ENCODE results near the gene PRKG2. TPM values are rescaled to one million over a fixed set of nuclear protein-coding genes. Genes with fewer than 3 reads are reported as not detected.

Gene PRKG2
- total and polyA plus RNA-seq, 7 experiments from 2014 or later: 0.19 to 3.4 (median 1.5) TPM

DNA sequence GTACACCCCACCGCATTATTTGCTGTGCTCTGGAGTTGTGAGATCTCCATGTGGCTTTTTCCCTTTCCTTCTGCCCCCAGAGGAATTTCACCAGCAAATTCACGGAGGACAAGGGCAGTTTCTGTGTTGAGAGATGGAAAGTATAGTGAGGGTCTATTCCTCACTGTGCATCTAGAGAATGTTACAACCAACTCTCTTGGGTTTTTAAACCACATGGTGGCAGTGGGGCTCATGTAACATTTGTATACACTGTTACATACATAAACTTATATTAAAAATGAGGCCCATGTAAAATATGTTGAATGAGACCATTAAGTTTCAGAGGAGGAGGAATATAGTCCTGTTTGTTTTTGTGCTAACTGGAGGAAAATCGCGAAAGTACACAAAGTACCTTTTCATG, 909 bp upstream of the PRKG2 start:
- Histone ChIP-seq H3K9me3 (ENCODE audit: control insufficient read depth in 2 of 3, low read length in 3 of 3) (no peaks in the 10 kb centered on the region), H3K36me3 (ENCODE audit: control insufficient read depth in 2 of 3, insufficient read depth in 3 of 3, low read length in 3 of 3) (no peaks in the 10 kb centered on the region), H3K4me1 (ENCODE audit: control insufficient read depth in 2 of 2, insufficient read depth in 2 of 2, low read length in 2 of 2) (no peaks in the 10 kb centered on the region), H3K4me3 (ENCODE audit: low read length) (no peak overlapping the region), H3K27me3 (ENCODE audit: control insufficient read depth in 2 of 2, insufficient read depth in 2 of 2, low read length in 2 of 2) (peaks cover 0 to 11% of the 10 kb centered on the region in 2 donors), H3K27ac (ENCODE audit: low read depth, low read length) (no peak overlapping the region)
- peak overlapping the region in 9 of 10 donors; percentile 27 to 74 (median 61) for H3K4me3 Mint-ChIP-seq
- intact Hi-C loops (cut with micrococcal nuclease): no loop called here
- ATAC-seq: no peak
- H3K4me1 Mint-ChIP-seq: peaks cover 8 to 16% (median 11%) of the 10 kb centered on the region in 7 donors
- peaks cover 36 to 54% (median 40%) of the 10 kb centered on the region in 5 donors for H3K27me3 Mint-ChIP-seq
- POLR2A ChIA-PET: no interaction called here
- CTCF ChIA-PET: no interaction called here
- no peak overlapping the region for H3K27ac Mint-ChIP-seq
- peaks cover 0 to 8% (median 0%) of the 10 kb centered on the region in 11 donors for H3K9me3 Mint-ChIP-seq
- DNase-seq: no peak
- H3K36me3 Mint-ChIP-seq: no peaks in the 10 kb centered on the region

DNA sequence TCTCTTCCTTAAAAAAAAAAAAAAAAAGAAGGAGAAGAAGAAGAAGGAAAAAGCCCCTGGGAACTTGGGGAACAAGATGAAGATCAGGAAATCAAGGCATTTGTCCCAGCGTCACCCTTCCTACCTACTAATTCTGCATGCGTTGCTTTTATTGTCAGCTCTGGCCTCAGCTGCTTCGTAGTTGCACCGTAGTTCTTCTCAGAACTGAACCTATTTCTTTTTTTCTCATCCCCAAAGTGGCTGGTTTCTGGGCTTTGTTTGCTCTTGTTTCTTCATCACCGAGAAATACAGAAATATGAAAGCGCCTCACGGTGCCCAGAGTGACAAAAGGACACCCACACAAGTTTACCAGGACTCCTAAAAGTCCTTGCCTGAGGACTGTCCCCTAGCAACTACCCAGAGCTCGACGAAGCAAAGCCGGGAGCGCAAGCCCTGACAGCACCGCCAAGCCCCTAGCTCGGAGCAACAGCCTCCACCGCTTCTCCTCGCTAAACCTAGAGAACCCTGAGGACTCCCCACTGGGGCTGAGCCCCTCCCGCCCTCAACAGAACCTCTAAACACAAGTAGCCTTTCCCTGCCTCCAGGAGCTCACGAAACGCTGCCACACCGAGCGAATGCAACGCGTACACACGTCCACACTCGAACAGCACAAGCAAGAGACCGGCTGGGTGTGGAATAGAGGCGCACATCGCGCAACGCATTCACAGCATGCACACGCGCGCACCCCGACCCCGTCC, 710 bp downstream of the PRKG2 start:
- Mint-ChIP-seq H3K27ac (no peak overlapping the region), H3K36me3 (no peaks in the 10 kb centered on the region), H3K9me3 (peaks cover 0 to 7% (median 4%) of the 10 kb centered on the region in 11 donors), H3K27me3 (peaks cover 32 to 55% (median 37%) of the 10 kb centered on the region in 5 donors), H3K4me3 (peak overlapping the region in 9 of 10 donors; percentile 14 to 73 (median 63)), H3K4me1 (peaks cover 8 to 16% (median 11%) of the 10 kb centered on the region in 7 donors)
- Histone ChIP-seq H3K27ac (ENCODE audit: low read depth, low read length) (no peak overlapping the region), H3K4me3 (ENCODE audit: low read length) (no peak overlapping the region), H3K9me3 (ENCODE audit: control insufficient read depth in 2 of 3, low read length in 3 of 3) (no peaks in the 10 kb centered on the region), H3K27me3 (ENCODE audit: control insufficient read depth in 2 of 2, insufficient read depth in 2 of 2, low read length in 2 of 2) (peaks cover 0 to 7% of the 10 kb centered on the region in 2 donors), H3K4me1 (ENCODE audit: control insufficient read depth in 2 of 2, insufficient read depth in 2 of 2, low read length in 2 of 2) (no peaks in the 10 kb centered on the region), H3K36me3 (ENCODE audit: control insufficient read depth in 2 of 3, insufficient read depth in 3 of 3, low read length in 3 of 3) (no peaks in the 10 kb centered on the region)
- ChIA-PET CTCF (no interaction called here), POLR2A (no interaction called here)
- intact Hi-C loops (cut with micrococcal nuclease): no loop called here
- DNase-seq: peak in 1 of 9 donors; percentile 21
- peak; percentile 40 for ATAC-seq

DNA sequence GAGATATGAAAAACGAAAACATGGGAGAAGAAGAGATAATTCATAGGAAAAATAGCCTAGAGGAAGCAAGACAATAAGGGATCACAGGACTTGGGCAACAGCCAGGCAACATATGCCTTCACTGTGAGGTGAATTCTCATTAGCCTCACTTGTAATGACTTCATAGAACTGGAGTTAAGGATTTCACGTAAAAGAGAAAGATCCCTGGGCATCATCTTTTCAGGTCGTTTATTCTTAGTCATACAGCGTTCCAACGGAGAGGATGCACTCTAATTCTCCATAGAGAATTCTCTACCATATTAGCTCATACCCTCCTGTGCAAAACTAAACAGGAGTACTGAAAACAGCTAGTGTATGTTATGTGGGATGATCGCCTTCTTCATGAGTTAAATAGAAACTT, 1.4 kb downstream of the PRKG2 start:
- DNase-seq (no peak), ATAC-seq (no peak)
- peaks cover 0 to 7% of the 10 kb centered on the region in 2 donors for H3K27me3 ChIP-seq (ENCODE audit: control insufficient read depth in 2 of 2, insufficient read depth in 2 of 2, low read length in 2 of 2)
- H3K4me1 ChIP-seq (ENCODE audit: control insufficient read depth in 2 of 2, insufficient read depth in 2 of 2, low read length in 2 of 2): no peaks in the 10 kb centered on the region
- intact Hi-C loops (cut with micrococcal nuclease): no loop called here
- H3K27me3 Mint-ChIP-seq: peaks cover 30 to 51% (median 38%) of the 10 kb centered on the region in 5 donors
- ChIA-PET POLR2A (no interaction called here), CTCF (no interaction called here)
- H3K4me3 ChIP-seq (ENCODE audit: low read length): no peak overlapping the region
- H3K36me3 ChIP-seq (ENCODE audit: control insufficient read depth in 2 of 3, insufficient read depth in 3 of 3, low read length in 3 of 3): no peaks in the 10 kb centered on the region
- no peaks in the 10 kb centered on the region for H3K36me3 Mint-ChIP-seq
- H3K27ac ChIP-seq (ENCODE audit: low read depth, low read length): no peak overlapping the region
- H3K4me3 Mint-ChIP-seq: no peak overlapping the region
- peaks cover 0 to 7% (median 3%) of the 10 kb centered on the region in 11 donors for H3K9me3 Mint-ChIP-seq
- H3K4me1 Mint-ChIP-seq: peaks cover 8 to 16% (median 11%) of the 10 kb centered on the region in 7 donors
- no peaks in the 10 kb centered on the region for H3K9me3 ChIP-seq (ENCODE audit: control insufficient read depth in 2 of 3, low read length in 3 of 3)
- no peak overlapping the region for H3K27ac Mint-ChIP-seq

DNA sequence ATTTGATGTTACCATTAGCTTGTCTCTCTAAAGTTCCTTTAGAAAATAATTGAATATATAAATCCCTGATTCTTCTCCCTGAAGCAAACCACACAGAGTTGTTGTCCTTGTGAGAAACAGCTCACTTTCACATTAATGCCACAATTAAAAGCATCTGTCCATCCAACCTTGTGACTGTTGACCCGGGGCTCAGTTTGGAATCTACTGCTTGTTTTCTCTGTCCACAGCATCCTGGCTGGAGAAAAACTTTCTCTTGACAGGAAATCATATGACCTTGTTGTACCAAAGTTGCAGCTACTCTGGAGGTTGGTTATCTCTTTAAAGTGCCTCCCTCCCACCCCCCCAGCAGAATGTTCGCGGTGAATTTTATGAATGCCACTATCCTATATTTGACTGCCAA, 3.1 kb downstream of the PRKG2 start:
- peaks cover 26 to 51% (median 44%) of the 10 kb centered on the region in 5 donors for H3K27me3 Mint-ChIP-seq
- peaks cover 0 to 7% of the 10 kb centered on the region in 2 donors for H3K27me3 ChIP-seq (ENCODE audit: control insufficient read depth in 2 of 2, insufficient read depth in 2 of 2, low read length in 2 of 2)

DNA sequence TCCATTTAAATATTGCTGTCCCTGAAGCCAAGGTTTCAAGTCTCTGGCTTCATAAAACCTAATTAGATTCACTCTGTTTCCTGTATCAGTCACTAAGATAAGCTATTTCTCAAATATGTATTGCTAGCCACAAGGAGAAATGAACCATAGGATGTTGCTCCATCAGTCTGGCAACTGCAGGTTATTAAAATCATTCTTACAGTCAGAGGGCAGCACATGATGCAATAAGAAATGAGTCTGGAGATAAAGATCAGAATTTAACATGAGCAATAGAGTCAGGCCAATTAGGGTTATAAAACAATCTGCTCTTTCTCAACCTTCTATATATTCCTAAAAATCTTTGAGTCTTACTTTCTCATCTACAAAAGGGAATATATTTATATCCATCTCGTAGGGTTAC, 7.2 kb downstream of the PRKG2 start:
- Mint-ChIP-seq H3K36me3 (no peaks in the 10 kb centered on the region), H3K27me3 (peaks cover 15 to 54% (median 42%) of the 10 kb centered on the region in 5 donors), H3K4me1 (no peaks in the 10 kb centered on the region), H3K4me3 (no peak overlapping the region), H3K9me3 (peaks cover 0 to 7% (median 3%) of the 10 kb centered on the region in 11 donors), H3K27ac (no peak overlapping the region)
- no peaks in the 10 kb centered on the region for H3K36me3 ChIP-seq (ENCODE audit: control insufficient read depth in 2 of 3, insufficient read depth in 3 of 3, low read length in 3 of 3)
- H3K27me3 ChIP-seq (ENCODE audit: control insufficient read depth in 2 of 2, insufficient read depth in 2 of 2, low read length in 2 of 2): no peaks in the 10 kb centered on the region
- intact Hi-C loops (cut with micrococcal nuclease): no loop called here
- ATAC-seq (peak; percentile 31), DNase-seq (no peak)
- CTCF ChIA-PET: no interaction called here
- POLR2A ChIA-PET: no interaction called here
- no peaks in the 10 kb centered on the region for H3K4me1 ChIP-seq (ENCODE audit: control insufficient read depth in 2 of 2, insufficient read depth in 2 of 2, low read length in 2 of 2)
- no peak overlapping the region for H3K4me3 ChIP-seq (ENCODE audit: low read length)
- H3K27ac ChIP-seq (ENCODE audit: low read depth, low read length): no peak overlapping the region
- no peaks in the 10 kb centered on the region for H3K9me3 ChIP-seq (ENCODE audit: control insufficient read depth in 2 of 3, low read length in 3 of 3)

More for the DNA sequence above, 3.1 kb downstream of the PRKG2 start:
- Mint-ChIP-seq H3K36me3 (no peaks in the 10 kb centered on the region), H3K4me3 (no peak overlapping the region), H3K9me3 (peaks cover 0 to 7% (median 3%) of the 10 kb centered on the region in 11 donors), H3K4me1 (peaks cover 8 to 16% (median 11%) of the 10 kb centered on the region in 7 donors), H3K27ac (no peak overlapping the region)
- intact Hi-C loops (cut with micrococcal nuclease): no loop called here
- no peaks in the 10 kb centered on the region for H3K4me1 ChIP-seq (ENCODE audit: control insufficient read depth in 2 of 2, insufficient read depth in 2 of 2, low read length in 2 of 2)
- ATAC-seq (no peak), DNase-seq (no peak)
- CTCF ChIA-PET: no interaction called here
- no peak overlapping the region for H3K4me3 ChIP-seq (ENCODE audit: low read length)
- no peaks in the 10 kb centered on the region for H3K9me3 ChIP-seq (ENCODE audit: control insufficient read depth in 2 of 3, low read length in 3 of 3)
- H3K36me3 ChIP-seq (ENCODE audit: control insufficient read depth in 2 of 3, insufficient read depth in 3 of 3, low read length in 3 of 3): no peaks in the 10 kb centered on the region
- POLR2A ChIA-PET: no interaction called here
- H3K27ac ChIP-seq (ENCODE audit: low read depth, low read length): no peak overlapping the region

DNA sequence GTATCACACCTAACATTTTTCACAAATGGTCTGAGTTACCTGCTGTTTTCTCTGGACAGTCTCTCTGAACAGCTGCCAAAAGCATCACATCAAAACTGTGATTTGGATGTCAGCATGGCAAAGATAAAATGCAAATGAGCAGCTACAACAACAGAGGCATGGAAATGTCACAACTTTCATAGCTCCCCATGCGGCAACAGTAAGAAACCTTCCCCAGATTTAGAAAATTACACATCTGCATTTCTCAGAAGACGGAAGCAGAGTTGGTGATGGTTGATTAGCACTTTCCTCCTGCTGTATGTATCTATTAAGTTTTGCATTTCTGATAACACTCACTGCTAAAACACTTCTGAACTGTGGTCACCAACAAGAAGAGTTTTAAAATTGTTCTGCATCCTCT, 9.7 kb downstream of the PRKG2 start:
- no peak for DNase-seq
- Mint-ChIP-seq H3K4me1 (no peaks in the 10 kb centered on the region), H3K9me3 (peaks cover 0 to 7% (median 3%) of the 10 kb centered on the region in 11 donors), H3K27me3 (peaks cover 9 to 44% (median 32%) of the 10 kb centered on the region in 5 donors), H3K27ac (no peak overlapping the region), H3K36me3 (no peaks in the 10 kb centered on the region), H3K4me3 (no peak overlapping the region)
- no peaks in the 10 kb centered on the region for H3K9me3 ChIP-seq (ENCODE audit: control insufficient read depth in 2 of 3, low read length in 3 of 3)
- H3K27ac ChIP-seq (ENCODE audit: low read depth, low read length): no peak overlapping the region
- no peak for ATAC-seq
- H3K4me1 ChIP-seq (ENCODE audit: control insufficient read depth in 2 of 2, insufficient read depth in 2 of 2, low read length in 2 of 2): no peaks in the 10 kb centered on the region
- ChIA-PET POLR2A (no interaction called here), CTCF (no interaction called here)
- no peak overlapping the region for H3K4me3 ChIP-seq (ENCODE audit: low read length)
- no peaks in the 10 kb centered on the region for H3K36me3 ChIP-seq (ENCODE audit: control insufficient read depth in 2 of 3, insufficient read depth in 3 of 3, low read length in 3 of 3)
- intact Hi-C loops (cut with micrococcal nuclease): no loop called here
- H3K27me3 ChIP-seq (ENCODE audit: control insufficient read depth in 2 of 2, insufficient read depth in 2 of 2, low read length in 2 of 2): no peaks in the 10 kb centered on the region

DNA sequence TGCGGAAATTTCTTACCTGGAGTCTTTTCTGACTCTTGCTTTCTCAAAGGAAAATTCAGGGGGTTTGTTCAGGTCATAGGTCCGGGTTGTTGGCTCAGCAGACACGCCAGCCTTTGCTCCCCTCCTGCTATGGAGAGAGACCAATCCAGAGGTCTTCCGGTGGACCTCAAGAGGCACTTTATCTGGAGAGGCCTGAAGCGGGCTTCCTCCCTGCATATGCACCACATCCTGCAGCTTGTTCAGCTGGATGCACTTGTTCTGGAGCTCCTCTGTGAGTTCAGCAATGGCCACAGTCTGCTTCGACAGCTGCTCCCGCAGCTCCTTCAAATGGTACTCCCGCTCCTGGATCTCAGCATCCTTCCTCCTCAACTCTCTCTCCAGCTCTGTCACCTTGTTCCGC, 10.5 kb downstream of the PRKG2 start:
- ChIA-PET POLR2A (no interaction called here), CTCF (no interaction called here)
- DNase-seq (no peak), ATAC-seq (no peak)
- Mint-ChIP-seq H3K36me3 (no peaks in the 10 kb centered on the region), H3K27ac (no peak overlapping the region), H3K27me3 (peaks cover 8 to 37% (median 27%) of the 10 kb centered on the region in 5 donors), H3K4me1 (no peaks in the 10 kb centered on the region), H3K9me3 (peaks cover 0 to 5% (median under 1%) of the 10 kb centered on the region in 11 donors), H3K4me3 (no peak overlapping the region)
- no peaks in the 10 kb centered on the region for H3K4me1 ChIP-seq (ENCODE audit: control insufficient read depth in 2 of 2, insufficient read depth in 2 of 2, low read length in 2 of 2)
- no peak overlapping the region for H3K4me3 ChIP-seq (ENCODE audit: low read length)
- no peak overlapping the region for H3K27ac ChIP-seq (ENCODE audit: low read depth, low read length)
- H3K36me3 ChIP-seq (ENCODE audit: control insufficient read depth in 2 of 3, insufficient read depth in 3 of 3, low read length in 3 of 3): no peaks in the 10 kb centered on the region
- intact Hi-C loops (cut with micrococcal nuclease): no loop called here
- H3K9me3 ChIP-seq (ENCODE audit: control insufficient read depth in 2 of 3, low read length in 3 of 3): no peaks in the 10 kb centered on the region
- no peaks in the 10 kb centered on the region for H3K27me3 ChIP-seq (ENCODE audit: control insufficient read depth in 2 of 2, insufficient read depth in 2 of 2, low read length in 2 of 2)
